ENCODE measurements around the gene TUBA3E.
"Not testable (repeated sequence)": the region's sequence is repeated elsewhere in the genome, so short reads cannot be mapped to it uniquely, and the experiment has no call there.

Gene TUBA3E

DNA sequence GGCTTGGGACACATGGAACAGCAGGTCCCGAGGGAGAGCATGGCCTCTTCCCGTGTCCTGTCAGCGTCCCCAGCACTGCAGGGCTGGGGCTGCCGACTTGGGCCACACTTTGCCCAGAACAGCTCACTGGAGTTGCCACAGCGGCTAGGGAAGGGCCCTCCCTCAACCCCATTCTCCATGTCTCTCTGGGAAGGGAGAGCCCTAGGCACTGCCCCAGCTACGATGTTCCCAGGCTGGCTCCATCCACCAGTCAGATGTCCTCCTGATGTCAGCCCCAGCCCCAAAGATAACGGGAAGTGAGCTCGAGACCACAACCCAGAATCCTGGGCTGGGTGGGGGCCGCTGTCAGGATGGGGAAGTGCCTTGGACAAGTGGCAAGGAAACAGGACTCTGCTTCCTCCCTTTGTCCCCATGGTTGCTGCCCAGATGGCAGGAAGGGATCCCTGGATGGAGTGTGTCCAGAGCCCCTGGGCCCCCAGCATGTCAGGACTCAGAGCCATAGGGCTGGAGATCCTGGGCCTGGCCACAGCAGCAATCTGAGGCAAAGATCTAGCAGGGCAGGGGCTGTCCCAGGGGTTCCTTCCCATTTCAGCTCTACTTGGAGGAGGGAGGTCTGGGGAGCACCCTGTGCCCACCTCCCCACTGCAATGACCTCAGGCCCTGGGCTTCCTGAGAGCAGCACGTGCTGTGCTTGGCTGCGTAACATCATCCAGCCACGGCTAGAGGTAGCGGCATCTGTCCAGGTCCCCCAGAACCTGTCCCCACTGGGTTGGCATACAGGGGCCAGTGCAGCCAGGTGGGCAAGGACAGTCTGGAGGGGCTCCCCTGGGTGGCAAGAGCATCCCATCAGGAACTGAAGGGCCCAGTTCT, 55.6 kb downstream of the TUBA3E start:
- DNase-seq = not testable (repeated sequence)

All from SIG-M5 (cell line).